Measurements from ENCODE around the gene AEBP1. TPM values are rescaled to one million over a fixed set of nuclear protein-coding genes. Genes with fewer than 3 reads are reported as not detected.

Gene AEBP1
- total and polyA plus RNA-seq, 2 of the 4 experiments (the other 2 are of a cell fraction) = 1.1 to 5.7 TPM

- dilution Hi-C loops (cut with HindIII; ENCODE audit: low sequenced_read_pairs, unreplicated experiment) (no loop called here), in situ Hi-C loops (cut with MboI; ENCODE audit: low sequenced_read_pairs) (no loop called here), intact Hi-C loops (cut with micrococcal nuclease) (loop anchor here (1.0 kb wide), 2 partner anchors 51 to 124 kb away; partner anchors contain the start of gene POLD2)
- H2BK15ac ChIP-seq (ENCODE audit: low read depth, low read length) = no peak overlapping the region
- no peaks in the 10 kb centered on the region; the same call in 1 of the 2 replicates for H4K20me1 ChIP-seq (ENCODE audit: insufficient read depth, low read length)
- H3K9me3 ChIP-seq (ENCODE audit: control insufficient read depth, insufficient read depth, low read length) = no peaks in the 10 kb centered on the region
- BruUV-seq (replicated peaks) = no TSS peak
- H3K18ac ChIP-seq (ENCODE audit: low read depth, low read length) = no peak overlapping the region
- no peak overlapping the region; a peak in 1 of 4 replicates for H4K8ac ChIP-seq (ENCODE audit: low read depth in 2 of 2, low read length in 2 of 2)
- H3K14ac ChIP-seq (replicated peaks; ENCODE audit: low read depth, low read length) = 0 out of 2 replicates have a peak overlapping the region, but pooled peaks have one; percentile 54
- H3K27me3 ChIP-seq (ENCODE audit: control insufficient read depth, insufficient read depth, low read length) = no peaks in the 10 kb centered on the region
- 0 out of 4 replicates have a peak, but pooled peaks cover 0 to 3% of the 10 kb centered on the region in 2 experiments for H3K79me1 ChIP-seq (ENCODE audit: low read depth in 1 of 2, low read length in 2 of 2)
- H2AK5ac ChIP-seq (ENCODE audit: low read depth, low read length) = no peak overlapping the region
- ATAC-seq (ENCODE audit: low read depth) (no peak), DNase-seq (no peak)
- peak overlapping the region; percentile 18; the same call in 1 of the 2 replicates for H4K91ac ChIP-seq (ENCODE audit: insufficient read depth, low read depth, low read length)
- peak overlapping the region; percentile 70 for H3K23ac ChIP-seq (ENCODE audit: low read depth, low read length)
- no peak overlapping the region for H3K56ac ChIP-seq (ENCODE audit: extremely low read depth, insufficient read depth, low read length)
- H3K9me1 ChIP-seq (ENCODE audit: insufficient read depth, low read length) = no peaks in the 10 kb centered on the region; the same call in 1 of the 2 replicates
- 38% methylated on average over 1 of the region's 9 CpGs; no CpG with 5 or more reads in 1 of the 2 experiments for WGBS, 2 experiments (ENCODE audit: extremely low coverage in 2 of 2, insufficient read length in 1 of 2)
- ChIA-PET CTCF (interaction anchor here (0.7 to 1.2 kb wide), 3 partner anchors 10 to 60 kb away, joined by 3 to 4 read pairs (median 4); no protein-coding TSS in a partner anchor), POLR2A (ENCODE audit: unreplicated experiment) (interaction anchor here (0.7 kb wide), 1 partner anchor 129 kb away, joined by 3 read pairs; the partner anchor contains the start of gene YKT6)
- no peak overlapping the region for H2AK9ac ChIP-seq (replicated peaks; ENCODE audit: low read depth, low read length, poor library complexity)
- H3K36me3 ChIP-seq (ENCODE audit: control insufficient read depth, insufficient read depth, low read length) = peaks cover 30% of the 10 kb centered on the region
- no peak overlapping the region for H3K9ac ChIP-seq (ENCODE audit: low read depth, low read length)
- no peak overlapping the region for H2BK120ac ChIP-seq (ENCODE audit: low read depth, low read length)
- no peak overlapping the region for H2BK5ac ChIP-seq (ENCODE audit: low read depth, low read length, poor library complexity, severe bottlenecking)
- no peak overlapping the region for H3K4ac ChIP-seq (ENCODE audit: low read depth, low read length)
- peaks cover 12% of the 10 kb centered on the region for H3K4me1 ChIP-seq (ENCODE audit: control insufficient read depth, insufficient read depth, low read length)
- H2AFZ ChIP-seq (replicated peaks; ENCODE audit: low read length, poor library complexity) = peak overlapping the region; percentile 54
- H3K27ac ChIP-seq (ENCODE audit: insufficient read depth, low read length) = no peak overlapping the region
- H2BK20ac ChIP-seq (ENCODE audit: low read depth, low read length) = no peak overlapping the region
- H3K4me2 ChIP-seq (ENCODE audit: low read depth, low read length) = no peak overlapping the region
- no peak for TF ChIP-seq SMC3 (IDR thresholded peaks at IDR 0.05; ENCODE audit: low read depth, low read length)
- H3K4me3 ChIP-seq (ENCODE audit: insufficient read depth, low read depth, low read length) = no peak overlapping the region
- H4K5ac ChIP-seq (ENCODE audit: low read depth, low read length) = no peak overlapping the region
Observed at GRCh38 chr7:44071726-44072363, 32.3 kb upstream of the AEBP1 start.
